Uterus (tissue), 4 donors: ENCODE measurements around the gene VASP. TPM values are rescaled to one million over a fixed set of nuclear protein-coding genes. Genes with fewer than 3 reads are reported as not detected.

Experiments
- DNase-seq, 2 donors: peaks; one replicate each; pipeline ENCODE4 v3.0.0-alpha.2; 2019 to 2020
- H3K27ac ChIP-seq, 2 donors: fragments of 200-600 bp; sonication (generic); 1 replicate in 1 of 2; 2 replicates in 1 of 2; pipeline ENCODE4 v1.5.1; 2016 to 2018
- H3K27me3 ChIP-seq, 2 donors: fragments of 200-600 bp; sonication (generic); one replicate each; pipeline ENCODE4 v1.5.1; 2018 to 2019; ENCODE audit warnings: control low read depth in 1 of 2
- H3K36me3 ChIP-seq, 2 donors: fragments of 200-600 bp; sonication (generic); one replicate each; pipeline ENCODE4 v1.5.1; 2019; ENCODE audit warnings: control low read depth in 1 of 2
- H3K4me1 ChIP-seq, 2 donors: fragments of 200-600 bp; sonication (generic); one replicate each; pipeline ENCODE4 v1.5.1; 2018 to 2019; ENCODE audit warnings: control low read depth in 1 of 2
- H3K4me3 ChIP-seq, 2 donors: fragments of 200-600 bp; sonication (generic); 1 replicate in 1 of 2; 2 replicates in 1 of 2; pipeline ENCODE4 v1.5.1; 2018 to 2019; ENCODE audit warnings: mild to moderate bottlenecking in 1 of 2
- H3K9me3 ChIP-seq, 2 donors: fragments of 200-600 bp; sonication (generic); one replicate each; pipeline ENCODE4 v1.5.1; 2019; ENCODE audit warnings: control low read depth in 1 of 2
- POLR2A ChIP-seq, 2 donors: fragments of 450-650 bp; IDR thresholded peaks; one replicate each; pipeline ENCODE4 v1.6.1; 2016; ENCODE audit warnings: antibody characterized with exemption in 2 of 2, mild to moderate bottlenecking in 1 of 2, moderate library complexity in 1 of 2
- intact Hi-C: fragments of 100-400 bp; cut with DNase I; formaldehyde crosslinking; loops from one replicate; pipeline ENCODE4 v1.15.1; 2023; ENCODE audit warnings: low total_unique reads
- total RNA-seq, 4 donors: library from RNA; depleted of rRNA in 3 of 4; stranded (reverse); fragments of >200 nt in 3 of 4; gene quantifications; one replicate each; pipeline versions ENCODE4 v1.1.0 to v1.2.4, GENCODE V29; 2014 to 2023
- TF ChIP-seq, protein P1 (sequence below), 4 experiments: fragments of 200-600 bp in 2 of 4; fragments of 450-650 bp in 2 of 4; sonication (generic) in 2 of 4; IDR thresholded peaks; one replicate each; pipeline ENCODE4 v1.5.1; 2016 to 2019; ENCODE audit warnings: antibody characterized with exemption in 4 of 4, mild to moderate bottlenecking in 2 of 4, moderate library complexity in 1 of 4
- donor health status: DM: yes; HTN: yes; CAD: no.

The VASP gene
- total RNA-seq, 4 donors from 2014 or later, result 21.5 to 157 (median 38.3) TPM

DNA sequence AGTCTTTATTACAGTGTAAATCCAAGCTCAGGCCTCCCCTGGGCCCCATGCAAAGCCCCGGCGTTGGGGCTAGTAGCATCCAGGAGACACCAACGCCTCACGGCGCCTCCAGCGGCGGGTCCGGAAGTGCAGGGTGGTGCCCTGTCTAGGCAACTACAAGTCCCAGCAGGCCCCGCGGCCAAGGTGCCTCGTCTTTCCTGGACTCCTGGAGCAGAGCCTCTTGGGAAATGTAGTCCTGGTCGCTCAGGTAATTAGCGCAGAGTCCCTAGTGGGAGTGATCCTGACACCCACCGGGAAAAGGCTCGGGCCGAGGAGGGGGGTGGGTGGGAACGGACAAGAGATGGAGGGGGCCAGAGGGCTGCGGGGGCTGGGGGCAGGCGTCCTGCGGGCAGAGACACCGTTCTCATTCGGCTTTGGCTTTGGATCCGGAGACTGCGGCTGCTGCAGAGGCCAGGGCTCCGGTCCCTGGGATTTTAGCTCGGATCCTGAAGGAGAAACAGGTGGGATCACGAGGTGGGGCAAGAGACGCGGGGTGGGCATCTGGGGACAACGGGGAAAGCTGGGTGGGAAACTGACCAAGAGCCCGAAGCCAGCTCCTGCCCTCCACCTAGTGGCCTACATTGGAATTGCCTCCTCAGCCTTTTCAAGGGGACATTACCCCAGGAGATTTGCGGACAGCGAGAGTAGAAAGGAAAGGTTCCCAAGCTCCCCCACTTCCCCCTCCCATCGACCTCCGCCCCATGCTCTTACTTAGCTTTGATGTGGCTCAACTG is 21.8 kb upstream of the VASP start:
- DNase-seq, result peak; percentile 95 to 97
- TF ChIP-seq, protein P1, sequence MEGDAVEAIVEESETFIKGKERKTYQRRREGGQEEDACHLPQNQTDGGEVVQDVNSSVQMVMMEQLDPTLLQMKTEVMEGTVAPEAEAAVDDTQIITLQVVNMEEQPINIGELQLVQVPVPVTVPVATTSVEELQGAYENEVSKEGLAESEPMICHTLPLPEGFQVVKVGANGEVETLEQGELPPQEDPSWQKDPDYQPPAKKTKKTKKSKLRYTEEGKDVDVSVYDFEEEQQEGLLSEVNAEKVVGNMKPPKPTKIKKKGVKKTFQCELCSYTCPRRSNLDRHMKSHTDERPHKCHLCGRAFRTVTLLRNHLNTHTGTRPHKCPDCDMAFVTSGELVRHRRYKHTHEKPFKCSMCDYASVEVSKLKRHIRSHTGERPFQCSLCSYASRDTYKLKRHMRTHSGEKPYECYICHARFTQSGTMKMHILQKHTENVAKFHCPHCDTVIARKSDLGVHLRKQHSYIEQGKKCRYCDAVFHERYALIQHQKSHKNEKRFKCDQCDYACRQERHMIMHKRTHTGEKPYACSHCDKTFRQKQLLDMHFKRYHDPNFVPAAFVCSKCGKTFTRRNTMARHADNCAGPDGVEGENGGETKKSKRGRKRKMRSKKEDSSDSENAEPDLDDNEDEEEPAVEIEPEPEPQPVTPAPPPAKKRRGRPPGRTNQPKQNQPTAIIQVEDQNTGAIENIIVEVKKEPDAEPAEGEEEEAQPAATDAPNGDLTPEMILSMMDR (IDR thresholded peaks at IDR 0.05), result peak; percentile 64 to 96 (median 90)
- TF ChIP-seq POLR2A (IDR thresholded peaks at IDR 0.05), result no peak

DNA sequence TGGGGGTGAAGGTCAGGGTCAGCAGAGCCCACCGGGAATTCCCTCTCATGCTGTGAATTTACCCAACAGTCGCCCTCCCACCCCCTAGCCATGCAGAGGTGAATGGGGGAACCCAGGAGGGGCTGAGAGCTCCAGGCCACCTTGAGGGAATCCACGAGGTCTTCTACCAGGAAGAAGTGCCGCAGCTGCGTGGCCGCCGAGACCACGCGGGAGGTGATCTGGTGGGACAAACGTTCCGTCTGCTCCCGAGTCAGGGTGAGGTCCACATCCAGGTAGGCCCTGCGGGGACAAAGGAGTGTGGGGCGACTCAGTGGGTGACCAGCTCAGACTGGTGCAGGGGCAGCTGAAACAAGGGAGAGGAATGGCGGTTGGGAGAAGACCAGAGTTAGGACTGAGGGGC is 18.6 kb upstream of the VASP start:
- H3K36me3 ChIP-seq, result no peaks in the 10 kb centered on the region
- no peaks in the 10 kb centered on the region for H3K27me3 ChIP-seq
- TF ChIP-seq, protein P1 (IDR thresholded peaks at IDR 0.05), result no peak
- TF ChIP-seq POLR2A (IDR thresholded peaks at IDR 0.05), result no peak
- no peaks in the 10 kb centered on the region for H3K4me1 ChIP-seq
- H3K9me3 ChIP-seq, result no peaks in the 10 kb centered on the region
- intact Hi-C loops, result no loop called here
- H3K27ac ChIP-seq, result no peak overlapping the region
- no peak overlapping the region for H3K4me3 ChIP-seq
- DNase-seq, result no peak

More for the DNA sequence above, 21.8 kb upstream of the VASP start:
- H3K9me3 ChIP-seq, result no peaks in the 10 kb centered on the region
- H3K4me3 ChIP-seq, result peak overlapping the region; percentile 49 to 88
- H3K27ac ChIP-seq, result peak overlapping the region; percentile 79 to 96
- intact Hi-C loops, result no loop called here
- H3K27me3 ChIP-seq, result no peaks in the 10 kb centered on the region
- H3K4me1 ChIP-seq, result no peaks in the 10 kb centered on the region
- H3K36me3 ChIP-seq, result no peaks in the 10 kb centered on the region

DNA sequence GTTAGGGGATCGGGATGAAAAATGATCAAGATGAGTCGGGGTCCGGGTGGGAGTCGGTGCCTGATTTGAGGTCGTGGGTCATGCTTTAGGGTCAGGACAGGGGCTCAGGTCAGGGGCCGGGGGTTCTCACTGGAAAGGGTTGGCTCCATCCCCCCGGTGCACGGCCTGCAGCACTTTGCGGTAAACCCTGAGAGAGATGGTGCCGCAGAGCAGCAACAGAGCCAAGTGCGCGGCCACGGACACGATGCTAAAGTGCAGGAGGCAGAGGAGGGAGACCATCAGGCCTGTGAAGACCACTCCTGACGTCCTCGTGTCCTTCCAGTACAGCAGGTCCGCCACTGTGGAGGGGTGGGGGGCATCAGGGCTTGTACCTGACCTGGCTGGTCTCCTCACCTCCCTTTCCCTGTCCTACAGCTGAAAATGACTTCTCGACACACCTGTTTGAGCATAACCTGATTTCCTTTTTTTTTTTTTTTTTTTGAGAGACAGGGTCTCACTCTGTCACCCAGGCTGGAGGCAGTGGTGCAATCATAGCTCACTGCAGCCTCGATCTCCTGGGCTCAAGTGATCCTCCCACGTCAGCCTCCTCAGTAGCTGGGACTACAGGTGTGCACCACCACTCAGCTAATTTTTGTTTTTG is 17.9 kb upstream of the VASP start:
- intact Hi-C loops, result no loop called here
- DNase-seq, result no peak
- H3K27me3 ChIP-seq, result no peaks in the 10 kb centered on the region
- no peaks in the 10 kb centered on the region for H3K36me3 ChIP-seq
- no peak for TF ChIP-seq POLR2A (IDR thresholded peaks at IDR 0.05)
- TF ChIP-seq, protein P1 (IDR thresholded peaks at IDR 0.05), result no peak
- no peak overlapping the region for H3K4me3 ChIP-seq
- no peak overlapping the region for H3K27ac ChIP-seq
- H3K4me1 ChIP-seq, result no peaks in the 10 kb centered on the region
- H3K9me3 ChIP-seq, result no peaks in the 10 kb centered on the region

DNA sequence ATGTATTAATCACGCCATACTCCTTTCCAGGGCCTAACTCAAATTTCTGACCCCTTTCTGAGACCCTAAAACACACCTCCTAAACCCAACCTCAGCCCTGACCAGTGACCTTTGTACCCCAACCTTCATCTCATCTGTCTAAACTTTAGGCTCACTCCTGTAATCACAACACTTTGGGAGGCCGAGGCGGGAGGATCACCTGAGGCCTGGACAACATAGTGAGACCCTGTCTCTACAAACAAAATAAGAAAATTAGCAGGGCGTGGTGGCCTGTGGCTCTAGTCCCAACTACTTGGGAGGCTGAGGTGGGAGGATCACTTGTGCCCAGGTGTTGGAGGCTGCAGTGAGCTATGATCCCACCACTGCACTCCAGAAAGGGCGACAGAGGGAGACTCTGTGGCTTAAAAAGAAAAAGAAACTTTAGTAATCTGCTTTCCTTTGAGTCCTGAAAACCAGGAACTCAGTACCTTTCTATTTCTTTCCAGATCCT is 15.1 kb upstream of the VASP start:
- Histone ChIP-seq H3K4me3 (peak overlapping the region in 1 of 2 donors; percentile 49), H3K27ac (peak overlapping the region in 1 of 2 donors; percentile 66)

DNA sequence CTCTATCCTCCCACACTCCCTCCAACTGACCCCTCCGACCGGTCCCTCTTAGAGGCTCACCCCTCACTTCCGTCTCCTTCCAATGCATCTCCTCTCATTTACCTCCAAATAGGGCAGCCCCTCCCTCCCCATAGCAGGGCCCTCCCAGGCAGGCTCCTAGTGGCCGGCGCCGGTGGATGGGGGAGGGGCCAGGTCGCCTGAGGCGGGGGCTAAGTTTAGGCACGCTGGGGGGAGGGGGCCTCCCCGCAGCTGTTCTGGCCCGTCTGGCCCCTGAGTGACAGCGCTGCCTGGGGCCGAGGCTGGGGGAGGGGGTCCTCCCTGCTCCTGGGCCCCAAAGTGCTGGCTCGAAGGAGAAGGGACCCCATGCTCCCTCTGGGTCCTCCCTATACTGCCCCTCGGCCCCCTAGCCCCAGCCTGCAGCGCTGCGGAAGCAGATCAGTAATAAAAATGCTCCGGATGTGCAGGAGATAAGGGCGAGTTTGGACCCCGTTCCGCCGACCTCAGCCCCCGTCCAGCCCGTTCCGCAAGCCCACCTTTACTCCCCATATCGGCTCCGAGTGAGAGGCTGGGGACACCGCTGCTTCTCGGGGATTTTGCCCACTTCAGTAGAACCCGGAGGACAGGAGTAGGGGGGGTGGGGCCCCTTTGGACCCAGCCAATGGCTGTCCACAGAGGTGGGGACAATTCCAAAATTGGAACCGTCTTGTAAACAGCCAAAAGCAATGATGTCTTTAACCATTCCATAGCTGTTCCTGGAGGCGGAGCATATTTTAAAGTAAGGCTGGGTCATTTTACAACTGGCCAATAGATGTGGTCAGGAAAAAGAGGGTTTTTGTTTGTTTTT is 14.4 kb upstream of the VASP start:
- intact Hi-C loops, result no loop called here
- Histone ChIP-seq H3K4me1 (peaks cover 0 to 10% of the 10 kb centered on the region in 2 donors), H3K4me3 (peak overlapping the region; percentile 40 to 49), H3K27me3 (no peaks in the 10 kb centered on the region), H3K36me3 (no peaks in the 10 kb centered on the region), H3K27ac (peak overlapping the region; percentile 36 to 66), H3K9me3 (no peaks in the 10 kb centered on the region)
- no peak for TF ChIP-seq POLR2A (IDR thresholded peaks at IDR 0.05)
- DNase-seq, result no peak

More for the DNA sequence above, 15.1 kb upstream of the VASP start:
- no peak for TF ChIP-seq POLR2A (IDR thresholded peaks at IDR 0.05)
- no peaks in the 10 kb centered on the region for H3K9me3 ChIP-seq
- intact Hi-C loops, result no loop called here
- peaks cover 0 to 10% of the 10 kb centered on the region in 2 donors for H3K4me1 ChIP-seq
- H3K36me3 ChIP-seq, result no peaks in the 10 kb centered on the region
- DNase-seq, result no peak
- no peaks in the 10 kb centered on the region for H3K27me3 ChIP-seq
